HG03521 (cell line): ENCODE results near the gene EEF1G.
"Not testable (repeated sequence)": the region's sequence is repeated elsewhere in the genome, so short reads cannot be mapped to it uniquely, and the experiment has no call there.

Experiments
- ATAC-seq: cut with Tn5 transposase; IDR thresholded peaks from one replicate; pipeline ENCODE4 v1.9.1; 2021; ENCODE audit warnings: mild to moderate bottlenecking, moderate library complexity; ENCODE audit not compliant: unreplicated experiment

Gene EEF1G

DNA sequence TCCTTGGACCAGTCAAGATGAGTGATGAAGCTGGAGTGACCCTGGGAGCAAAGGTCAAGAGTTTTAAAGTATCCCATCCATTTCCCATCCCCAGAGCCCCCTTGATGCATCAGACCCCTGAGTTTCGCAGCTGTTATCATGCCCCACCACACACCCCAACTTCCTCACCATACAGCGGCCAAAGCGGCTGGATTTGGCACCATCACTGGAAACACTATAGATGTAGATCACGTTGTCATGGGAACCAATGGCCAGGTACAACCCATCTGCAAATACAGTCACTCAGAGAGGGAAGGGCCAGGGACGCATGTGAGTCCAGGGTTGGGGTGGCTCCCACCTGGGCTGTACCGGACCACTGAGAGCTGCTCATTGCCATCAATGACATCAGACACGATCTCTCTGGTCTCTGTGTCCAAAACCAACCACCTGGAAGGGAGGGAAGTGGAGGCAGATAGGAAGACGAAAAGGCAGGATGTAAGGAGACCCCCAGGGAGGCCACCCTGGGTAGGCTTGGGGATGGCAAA is 30.1 kb upstream of the EEF1G start:
- ATAC-seq, result no peak

DNA sequence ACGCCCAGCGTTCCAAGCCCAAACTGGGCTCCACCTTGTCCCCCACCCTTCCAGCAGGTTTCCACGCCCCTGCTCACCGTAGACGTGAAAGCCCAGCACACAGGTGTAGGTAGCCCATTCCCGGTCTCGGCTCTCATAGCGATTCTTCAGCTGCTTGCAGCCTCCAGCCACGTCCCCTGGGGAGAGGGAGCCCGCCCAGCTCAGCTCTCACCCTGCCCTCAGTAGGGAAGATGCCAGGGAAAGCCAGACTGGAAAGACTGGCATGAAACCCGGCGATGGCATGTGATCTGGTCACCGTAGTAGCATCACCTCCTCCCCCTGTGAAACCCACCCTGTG is 29.3 kb upstream of the EEF1G start:
- no peak for ATAC-seq

DNA sequence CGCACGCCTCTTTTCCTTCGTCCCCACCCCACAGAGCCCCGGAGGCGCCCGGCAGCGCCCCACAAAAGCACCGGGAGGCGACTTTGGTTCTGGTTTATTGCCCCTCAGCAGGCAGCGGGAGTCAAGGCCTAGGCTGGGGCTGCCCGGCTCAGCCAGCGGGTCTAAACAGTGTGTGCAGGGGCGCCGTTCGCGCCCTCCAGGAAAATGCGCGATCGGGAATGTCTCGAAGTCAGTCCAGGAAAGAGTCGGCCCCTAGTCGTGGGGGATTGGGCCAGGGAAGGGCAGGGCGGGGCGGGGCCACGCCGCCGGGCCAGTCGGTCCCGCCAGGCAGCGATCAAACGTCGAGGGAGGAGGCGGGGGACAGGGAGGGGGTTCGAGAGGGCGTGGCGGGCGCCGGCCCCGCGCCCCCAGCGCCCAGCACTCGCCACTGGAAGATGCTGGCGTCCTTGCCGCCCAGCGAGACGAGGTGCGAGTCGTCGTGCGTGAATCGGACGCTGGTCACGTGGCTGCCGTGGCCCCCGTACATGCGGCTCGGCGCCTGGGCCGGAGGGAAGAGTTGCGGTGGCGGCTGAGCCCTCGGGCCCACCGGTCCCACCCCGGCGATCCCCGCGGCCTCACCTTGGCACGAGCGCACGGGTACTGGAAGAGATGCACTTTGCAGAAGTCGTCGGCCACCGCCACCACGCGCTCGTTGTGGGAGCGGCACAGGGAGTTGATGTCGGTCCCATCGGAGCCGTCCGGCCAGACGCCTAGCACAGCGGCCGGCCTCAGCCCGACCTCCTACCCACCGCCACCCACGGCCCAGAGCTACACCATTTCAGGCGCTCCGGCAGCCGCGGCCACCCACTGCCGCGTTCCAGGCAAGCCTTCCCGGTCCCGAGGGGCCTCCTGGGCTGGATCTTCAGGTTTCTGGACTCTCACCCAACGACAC is 28.7 kb upstream of the EEF1G start:
- ATAC-seq, result no peak

DNA sequence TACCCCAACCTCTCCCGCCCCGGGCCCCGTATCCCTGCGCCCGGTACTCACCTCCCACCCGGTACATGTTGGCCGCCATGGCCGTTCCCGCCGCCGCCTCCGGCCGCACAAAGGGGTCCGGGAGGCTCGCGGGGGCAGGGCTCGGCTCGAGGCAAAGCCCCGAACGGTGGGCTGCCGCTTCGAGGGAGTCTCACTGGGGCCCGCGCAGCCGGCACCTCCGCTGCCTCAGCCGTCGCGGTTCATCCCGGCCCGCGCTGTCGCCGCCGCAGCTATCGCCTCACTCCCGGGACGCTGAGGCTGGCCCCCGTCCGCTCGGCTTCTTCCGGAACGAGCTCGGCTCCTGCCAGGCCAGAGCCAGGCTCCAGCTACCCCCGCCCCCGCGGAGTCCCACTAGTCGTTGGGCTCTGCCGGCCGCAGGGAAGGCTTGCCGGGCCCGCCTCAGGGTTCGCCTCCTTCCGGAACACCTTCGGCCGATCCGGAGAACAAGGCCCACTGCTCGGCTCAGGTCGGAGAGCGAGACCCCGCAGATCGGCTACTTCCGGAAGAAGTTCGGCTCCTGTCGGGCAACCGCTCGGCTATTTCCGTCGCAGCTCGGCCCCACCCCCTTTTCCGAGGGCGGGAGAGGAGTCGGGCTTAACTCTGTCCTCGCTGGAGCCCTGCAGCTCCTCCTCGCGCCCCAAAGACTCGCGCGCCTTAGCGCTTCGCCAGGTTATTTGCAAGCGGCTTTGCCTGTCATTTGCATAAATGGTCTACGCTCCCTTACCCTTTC is 27.9 kb upstream of the EEF1G start, which contains the start of gene MTA2:
MTA2 (minus strand) TSS at position 494 of the 769 bp plus-strand sequence; CDS start at position 79, 415 bp downstream.
- peak; percentile 74 for ATAC-seq

DNA sequence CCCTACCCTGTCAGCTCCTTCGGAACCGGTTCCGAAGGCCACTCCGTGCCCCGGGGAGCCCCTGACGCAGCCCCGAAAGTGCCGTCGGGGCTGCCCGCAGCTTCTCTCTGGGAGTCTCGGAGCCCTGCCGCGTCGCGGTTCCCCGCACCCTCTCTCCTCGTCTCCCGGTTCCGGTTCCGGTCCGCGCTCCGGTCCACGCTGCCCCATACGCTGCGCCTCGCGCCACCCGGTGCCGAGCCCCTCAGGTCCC is 27.4 kb upstream of the EEF1G start:
- no peak for ATAC-seq

DNA sequence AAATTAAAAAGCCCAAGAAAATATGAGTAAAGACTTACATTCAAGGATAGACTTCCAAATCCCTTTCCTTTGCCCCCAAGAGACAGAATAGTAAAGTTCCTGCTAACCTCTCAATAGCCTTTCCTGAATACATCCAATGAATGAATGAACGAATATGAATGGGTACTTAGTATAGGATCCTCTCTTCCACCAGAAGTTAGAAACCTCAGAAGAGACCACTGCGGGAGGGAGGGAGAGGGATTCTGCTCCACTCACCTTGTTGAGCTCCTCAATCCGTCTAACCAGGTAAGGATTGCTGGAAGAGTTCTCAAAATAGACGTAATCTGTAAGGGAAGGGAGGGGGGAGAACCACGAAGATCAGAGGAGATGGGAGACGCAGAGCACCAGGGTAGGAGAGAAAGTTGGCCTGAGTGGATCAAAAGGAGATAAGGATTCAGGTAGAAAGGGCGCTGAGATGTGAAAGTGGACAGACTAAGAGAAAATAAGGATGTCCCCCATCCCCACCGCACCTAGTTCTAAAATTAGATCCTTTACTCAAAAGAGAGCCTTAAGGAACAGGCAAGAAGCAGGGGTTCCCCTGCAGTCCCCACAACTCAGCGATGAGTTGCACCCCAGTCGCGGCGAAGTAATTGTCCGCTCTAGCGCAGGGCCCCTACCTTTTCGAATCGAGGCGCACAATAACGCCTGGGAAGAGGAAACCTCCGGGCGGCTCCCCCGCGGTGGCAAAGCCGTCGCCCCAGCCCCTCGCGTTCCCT is 26.9 kb upstream of the EEF1G start:
- no peak for ATAC-seq

DNA sequence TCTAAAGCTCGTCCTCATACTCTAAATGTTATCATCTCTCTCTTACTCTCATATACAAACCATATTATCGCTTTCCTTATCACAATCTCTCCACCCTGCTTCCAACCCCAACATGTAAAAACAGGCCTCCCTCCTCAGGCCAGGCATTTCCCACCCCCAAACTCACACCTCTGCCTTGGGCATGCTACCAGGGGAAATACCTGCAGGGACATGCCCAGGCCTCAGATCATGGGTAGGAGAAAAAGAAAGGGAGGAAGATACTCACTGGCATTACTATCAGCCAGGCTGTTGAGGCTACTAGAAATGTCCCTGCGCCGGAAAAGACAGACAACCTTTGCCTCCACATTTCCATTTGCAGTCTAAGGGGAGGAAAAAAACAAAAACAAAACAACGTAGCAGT is 26.2 kb upstream of the EEF1G start:
- no peak for ATAC-seq

DNA sequence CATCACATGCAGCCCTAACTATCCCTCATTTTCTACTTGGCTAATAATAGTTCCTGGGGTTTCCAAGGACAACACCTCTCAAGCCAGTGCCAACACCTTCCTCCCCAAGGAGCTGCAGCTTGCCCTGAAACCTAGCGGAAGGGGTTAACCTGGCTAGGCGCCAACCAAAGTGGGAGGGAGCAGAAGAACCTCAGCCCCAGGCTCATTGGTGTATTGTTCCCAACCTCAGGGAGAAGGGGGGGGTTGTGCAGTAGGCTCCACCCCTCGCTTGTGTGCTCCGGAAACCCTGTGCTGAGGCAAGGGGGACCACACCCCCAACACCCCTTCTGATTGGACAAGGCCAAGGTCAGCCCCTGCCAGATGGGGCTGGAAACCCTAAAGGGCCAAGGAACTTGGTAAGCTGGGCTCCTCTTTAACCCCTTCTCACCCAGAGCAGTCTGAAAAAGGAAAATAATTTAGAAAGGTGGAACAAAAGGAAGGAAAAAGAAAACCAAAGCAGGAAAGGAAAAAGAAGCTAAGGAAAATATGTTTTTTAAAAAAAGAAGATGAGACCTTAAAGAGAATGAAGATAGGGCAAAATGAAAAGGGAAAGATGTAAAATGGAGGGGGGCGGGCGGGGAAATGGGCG is 25.5 kb upstream of the EEF1G start:
- peak; percentile 28 for ATAC-seq

DNA sequence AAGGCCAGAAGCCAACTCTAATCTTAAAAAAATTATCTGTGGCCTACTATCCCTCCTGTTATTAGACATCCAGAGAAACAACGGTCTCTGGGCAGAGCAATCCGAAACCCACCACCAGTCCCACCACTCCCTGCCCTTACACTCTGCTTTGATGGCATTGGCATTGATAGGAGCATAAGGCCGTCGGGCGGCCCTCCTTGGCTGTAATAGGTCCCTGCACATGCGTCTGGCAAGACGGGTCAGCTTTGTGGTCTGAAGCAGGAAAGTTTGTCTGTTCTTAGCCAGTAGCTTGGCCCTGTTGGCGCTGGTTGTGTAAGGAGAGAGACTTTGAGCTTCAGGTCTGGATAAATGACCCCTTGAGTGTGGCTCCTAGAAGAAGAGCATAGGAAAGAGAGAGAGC is 21.4 kb upstream of the EEF1G start:
- ATAC-seq, result no peak

DNA sequence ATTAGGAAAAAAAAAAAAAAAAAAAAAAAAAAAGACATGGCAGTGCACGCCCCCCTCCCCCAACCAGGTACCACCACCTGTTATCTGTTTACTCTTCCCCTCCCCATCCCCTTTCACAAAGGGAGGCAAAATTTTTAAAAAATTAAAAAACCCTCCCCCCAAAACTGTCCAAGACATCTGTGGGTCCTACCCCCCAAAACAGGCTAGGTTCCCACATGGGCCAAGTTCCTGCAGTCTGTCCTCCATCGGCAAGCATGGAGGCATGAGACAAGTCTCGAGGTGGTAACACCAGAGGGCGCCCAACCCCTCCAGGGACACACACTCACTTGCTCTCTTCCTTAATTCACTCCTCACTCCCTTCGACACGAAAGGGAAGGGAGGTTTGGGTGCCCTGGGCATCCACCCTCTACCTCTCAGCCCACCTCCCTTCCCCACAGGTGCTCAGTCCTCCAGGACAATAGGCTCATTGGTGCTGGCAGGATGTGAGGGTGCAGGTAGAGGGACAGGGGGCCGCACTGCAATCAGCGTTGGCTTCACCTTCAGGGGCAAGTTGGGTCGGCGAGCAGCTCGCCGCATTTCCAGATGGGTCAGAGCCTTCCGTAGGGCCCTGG is 19.8 kb upstream of the EEF1G start:
- no peak for ATAC-seq

DNA sequence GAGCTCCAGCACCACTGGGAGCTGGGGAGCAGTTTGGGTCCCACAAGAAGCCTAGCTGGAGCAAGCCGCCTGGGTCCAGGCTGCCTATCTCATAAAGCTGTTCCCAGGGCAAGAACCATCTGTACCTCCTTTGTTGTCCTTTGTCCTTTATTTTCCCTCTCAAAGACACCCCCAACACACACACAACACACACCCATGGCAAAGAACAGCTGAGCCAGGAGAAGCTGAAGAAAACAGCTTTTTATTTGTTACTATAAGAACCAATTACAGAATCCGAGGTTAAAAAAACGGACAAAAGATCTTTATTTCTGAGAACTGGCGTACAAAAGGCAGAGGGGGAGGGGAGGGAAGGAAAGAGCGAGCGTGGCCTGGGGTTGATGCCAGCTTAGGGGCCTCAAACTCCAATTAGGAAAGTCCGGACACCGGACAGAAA is 19.3 kb upstream of the EEF1G start:
- ATAC-seq, result no peak

DNA sequence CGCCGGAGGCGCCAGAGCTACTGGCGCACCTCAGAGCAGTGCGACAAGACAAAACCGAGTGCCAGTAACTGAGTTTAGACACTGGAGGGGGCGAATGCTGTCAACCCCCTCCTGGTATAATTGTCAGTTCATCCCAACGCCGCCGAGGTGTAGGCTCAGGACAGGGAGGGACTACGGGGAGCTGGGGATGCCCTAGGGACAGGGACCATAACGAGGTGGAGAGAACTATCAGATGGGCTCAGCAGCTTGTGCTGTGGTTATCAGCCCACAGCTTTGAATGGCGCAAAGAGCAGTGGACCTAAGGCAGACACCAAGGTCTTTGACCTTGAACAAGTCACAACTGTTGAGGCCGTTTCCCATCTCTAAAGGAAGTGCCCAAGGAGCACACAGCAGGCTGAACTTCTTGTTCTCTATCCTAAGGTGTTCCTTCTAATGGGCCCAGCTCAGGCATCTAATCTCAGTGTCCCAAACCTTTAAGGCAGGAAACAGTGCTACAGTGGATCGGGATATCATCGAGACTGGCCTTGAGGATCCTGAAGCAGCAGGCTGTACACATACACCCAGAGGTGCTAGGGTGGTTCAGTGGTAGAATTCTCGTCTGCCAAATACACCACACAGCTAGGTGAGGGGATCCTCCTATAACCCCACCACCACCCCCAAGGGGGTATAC is 18.6 kb upstream of the EEF1G start:
- ATAC-seq, result no peak

DNA sequence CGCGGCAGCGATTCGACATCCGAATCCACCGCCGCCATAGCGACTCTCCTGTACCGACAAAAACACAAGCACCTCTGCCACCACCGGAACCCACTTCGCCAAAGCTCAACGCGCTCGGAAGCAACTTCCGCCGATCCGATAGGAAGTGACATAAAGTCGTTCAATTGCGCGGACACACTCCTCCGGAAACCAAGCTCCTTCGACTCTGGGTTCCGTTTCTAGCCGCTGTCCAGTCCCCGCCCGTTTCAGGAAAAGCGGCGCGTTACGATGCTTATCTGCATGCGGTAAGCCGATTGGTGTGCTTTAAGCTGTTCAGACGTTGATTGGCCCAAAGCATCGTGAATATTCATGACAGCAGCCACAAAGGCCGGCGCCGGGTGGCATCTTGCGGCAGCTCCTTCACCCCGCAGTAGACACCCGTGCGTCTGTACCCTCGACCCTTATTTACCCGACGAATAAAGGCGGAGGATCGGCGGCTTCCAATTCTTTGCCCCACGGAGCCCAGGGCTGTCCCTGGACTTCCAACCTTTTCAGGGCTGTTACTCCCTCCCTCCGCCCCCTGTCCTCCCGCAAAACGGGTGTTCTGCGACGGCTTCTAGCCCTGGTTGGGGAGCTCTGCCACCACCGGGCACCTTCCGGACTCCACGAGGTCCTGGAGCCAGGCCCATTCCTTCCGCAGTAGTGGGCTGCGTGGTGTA is 17.9 kb upstream of the EEF1G start, which contains the start of gene TUT1:
TUT1 (minus strand) TSS at position 76 of the 698 bp plus-strand sequence; CDS start at position 38, 38 bp downstream.
- ATAC-seq, result peak; percentile 86

DNA sequence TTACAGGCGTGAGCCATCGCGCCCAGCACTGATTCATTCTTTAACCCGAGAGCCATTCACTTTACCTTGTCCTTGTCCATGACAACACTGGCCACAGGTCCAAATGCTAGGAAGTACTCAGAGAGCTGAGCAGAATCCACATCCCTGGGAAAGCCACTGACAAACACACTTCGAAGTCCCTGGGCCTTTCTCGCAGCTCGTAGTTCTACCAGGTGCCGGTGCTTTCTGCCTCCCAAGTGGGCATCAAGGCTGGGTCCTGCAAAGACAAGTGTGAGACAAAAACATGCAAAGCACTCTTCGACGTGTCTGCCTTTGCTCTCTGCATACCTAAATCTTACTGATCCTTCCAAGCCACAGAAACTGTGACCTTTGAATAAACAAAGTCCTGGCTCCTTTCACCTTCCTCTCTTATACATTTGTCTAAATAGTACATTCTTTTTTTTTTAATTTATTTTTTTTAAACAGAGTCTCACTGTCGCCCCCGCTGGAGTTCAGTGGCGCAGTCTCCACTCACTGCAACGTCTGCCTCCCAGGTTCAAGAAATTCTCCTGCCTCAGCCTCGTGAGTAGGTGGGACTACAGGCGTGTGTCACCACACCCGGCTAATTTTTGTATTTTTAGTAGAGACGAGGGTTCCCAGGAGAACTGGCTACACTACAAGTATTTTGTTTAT is 15.4 kb upstream of the EEF1G start:
- no peak for ATAC-seq

DNA sequence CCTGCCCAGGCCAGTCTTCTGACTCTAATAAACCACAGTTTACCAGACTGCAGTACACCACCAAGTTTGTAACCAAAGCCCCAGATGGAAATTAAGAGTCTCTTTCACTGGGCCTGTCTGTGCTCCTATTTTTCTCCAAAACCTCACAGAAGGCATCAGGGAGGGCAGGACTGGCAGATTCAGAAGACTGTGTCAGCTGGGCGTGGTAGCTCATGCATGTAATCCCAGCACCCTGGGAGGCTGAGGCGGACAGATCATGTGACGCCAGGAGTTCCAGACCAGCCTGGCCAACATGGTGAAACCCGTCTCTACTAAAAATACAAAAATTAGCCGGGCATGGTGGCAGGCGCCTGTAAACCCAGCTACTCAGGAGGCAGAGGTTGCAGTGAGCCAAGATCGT is 11.7 kb upstream of the EEF1G start:
- ATAC-seq, result not testable (repeated sequence)

DNA sequence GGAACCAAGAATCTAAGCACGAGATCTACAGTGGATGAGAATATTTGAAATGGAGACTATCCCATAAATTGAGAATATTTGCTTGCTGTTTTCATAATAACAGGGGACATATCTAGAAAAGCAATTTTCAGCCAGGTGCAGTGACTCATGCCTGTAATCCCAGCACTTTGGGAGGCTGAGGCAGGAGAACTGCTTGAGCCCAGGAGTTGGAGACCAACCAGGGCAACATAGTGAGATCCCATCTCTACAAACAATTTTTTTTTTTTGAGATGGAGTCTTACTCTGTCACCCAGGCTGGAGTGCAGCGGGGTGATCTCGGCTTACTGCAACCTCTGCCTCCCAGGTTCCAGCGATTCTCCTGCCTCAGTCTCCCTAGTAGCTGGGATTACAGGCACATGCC is 8.0 kb upstream of the EEF1G start:
- not testable (repeated sequence) for ATAC-seq

DNA sequence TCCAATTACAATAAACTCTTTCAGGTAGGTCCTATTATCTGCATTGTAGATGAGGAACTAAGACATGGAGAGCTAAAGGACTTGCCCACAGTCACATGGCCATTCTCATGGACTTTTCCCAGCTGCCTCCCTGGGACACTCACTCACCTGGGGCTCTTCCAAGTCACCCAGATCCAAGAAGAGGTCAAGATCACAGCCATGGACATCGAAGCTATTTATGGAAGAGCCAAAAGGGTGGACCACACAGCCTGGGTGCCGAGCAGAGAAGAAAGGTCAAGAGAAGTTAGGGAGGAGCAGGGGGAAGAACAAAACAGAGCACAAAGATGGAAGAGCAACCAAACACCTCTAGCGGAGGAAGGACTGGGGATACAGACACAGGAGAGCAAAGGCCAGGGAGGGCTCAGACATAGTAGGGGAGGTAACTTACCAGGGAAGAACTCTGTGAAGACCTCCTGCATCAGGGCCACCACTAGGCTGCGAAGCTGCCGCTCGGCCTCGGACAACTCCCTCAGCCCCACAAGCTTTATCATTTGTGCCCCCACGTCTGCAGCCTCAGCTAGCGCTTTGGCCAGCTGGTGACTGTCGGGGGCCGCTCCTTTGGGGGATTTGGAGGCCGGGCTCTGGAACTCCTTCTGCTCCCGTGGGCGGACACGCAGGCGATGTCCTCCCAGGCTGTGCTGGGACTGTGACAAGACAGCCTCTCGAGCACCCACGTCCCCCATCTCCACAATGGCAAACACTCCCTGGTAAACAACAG is 7.4 kb upstream of the EEF1G start:
- ATAC-seq, result no peak

DNA sequence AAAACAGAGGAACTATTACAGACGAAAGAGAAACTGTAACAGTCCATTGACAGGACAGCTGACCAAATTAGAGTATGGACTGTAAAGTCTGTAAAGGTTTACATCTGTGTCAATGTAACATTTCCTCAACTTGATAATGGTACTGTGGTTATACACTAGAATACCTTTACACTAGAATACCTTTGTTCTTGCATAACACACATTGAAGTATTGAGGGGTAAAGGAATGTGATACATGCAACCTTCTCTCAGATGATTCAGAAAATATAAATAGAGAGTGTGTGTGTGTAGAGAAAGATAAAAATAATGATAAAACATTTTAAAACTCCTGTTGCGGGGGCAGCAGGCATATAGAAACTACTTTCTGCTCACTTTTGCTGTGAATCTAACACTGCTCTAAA is 5.6 kb upstream of the EEF1G start:
- ATAC-seq, result no peak
